Endothelial cell of umbilical vein (primary cell): ENCODE results near the gene PRKAR1B. TPM values are rescaled to one million over a fixed set of nuclear protein-coding genes. Genes with fewer than 3 reads are reported as not detected.
A peak's percentile ranks its signal among the peaks of the same experiment; 100 is the strongest.

Experiments used
- BruUV-seq: library from RNA; stranded (reverse); fragments of 400-500 nt; replicated peaks from 2 replicates; lab custom pipeline; 2021; lab: Mats Ljungman, UMichigan
- CTCF ChIA-PET: fragments of 300-600, 350-600 bp; sonication (Branson Sonifier 250); formaldehyde crosslinking; loops from one replicate; lab custom pipeline; 2021; ENCODE audit warnings: antibody characterized with exemption, inconsistent platforms; lab: Charles Lee
- POLR2A ChIA-PET: fragments of 300-600, 350-600 bp; sonication (Branson Sonifier 250); formaldehyde crosslinking; loops from one replicate; lab custom pipeline; 2021; ENCODE audit warnings: antibody characterized with exemption, inconsistent platforms; lab: Charles Lee
- DNase-seq: peaks from one replicate; pipeline ENCODE4 v3.0.0-alpha.2; 2011; ENCODE audit warnings: low read depth, low spot score
- FAIRE-seq: peaks from 2 replicates; lab custom pipeline; 2011; peaks lifted over from hg19 to GRCh38; lab: Jason Lieb, UNC
- H2AFZ ChIP-seq: 2 replicates; pipeline ENCODE4 v1.6.0; 2012; ENCODE audit warnings: low read depth, low read length, control low read depth, inconsistent platforms
- H3K27ac ChIP-seq: 2 replicates; pipeline ENCODE4 v1.5.1; 2011; ENCODE audit warnings: low read depth, mild to moderate bottlenecking, control low read depth, low read length, moderate library complexity; ENCODE audit not compliant: insufficient read depth
- H3K27me3 ChIP-seq, 2 experiments: 2 replicates each; pipeline versions ENCODE4 v1.6.0 to v1.6.1; 2011; ENCODE audit warnings: low read length in 2 of 2, mixed read lengths in 1 of 2; ENCODE audit not compliant: control insufficient read depth in 2 of 2, insufficient read depth in 2 of 2
- H3K36me3 ChIP-seq, 2 experiments: 2 replicates in 1 of 2; 3 replicates in 1 of 2; pipeline ENCODE4 v1.5.1; 2011; ENCODE audit warnings: low read length in 2 of 2, mild to moderate bottlenecking in 1 of 2, moderate library complexity in 1 of 2; ENCODE audit not compliant: control insufficient read depth in 2 of 2, insufficient read depth in 2 of 2; ENCODE audit errors: extremely low read depth in 1 of 2
- H3K4me1 ChIP-seq: 3 replicates; pipeline ENCODE4 v1.5.1; 2011; ENCODE audit warnings: mild to moderate bottlenecking, low read length; ENCODE audit not compliant: control insufficient read depth, insufficient read depth; ENCODE audit errors: extremely low read depth
- H3K4me2 ChIP-seq: 2 replicates; pipeline ENCODE4 v1.6.1; 2011; ENCODE audit warnings: low read length, control low read depth, mixed read lengths; ENCODE audit not compliant: insufficient read depth
- H3K4me3 ChIP-seq, 3 experiments: fragments of 200-600 bp in 1 of 3; sonication (generic), shearing (Covaris generic) in 1 of 3; replicated peaks in 1 of 3; 2 replicates each; pipeline ENCODE4 v1.5.1; 2011 to 2016; ENCODE audit warnings: control low read depth in 3 of 3, low read length in 3 of 3, mild to moderate bottlenecking in 2 of 3, inconsistent platforms in 1 of 3, low read depth in 1 of 3, moderate library complexity in 1 of 3; ENCODE audit not compliant: insufficient read depth in 1 of 3
- H3K79me2 ChIP-seq: 2 replicates; pipeline ENCODE4 v1.6.0; 2012; ENCODE audit warnings: low read length, inconsistent platforms; ENCODE audit not compliant: control insufficient read depth, insufficient read depth
- H3K9ac ChIP-seq: replicated peaks from 2 replicates; pipeline ENCODE3; 2011; ENCODE audit warnings: low read length, control low read depth; ENCODE audit not compliant: insufficient read depth; ENCODE audit errors: extremely low read depth
- H3K9me1 ChIP-seq: replicated peaks from 3 replicates; pipeline ENCODE4 v1.6.0; 2011; ENCODE audit warnings: mild to moderate bottlenecking, low read length; ENCODE audit not compliant: control insufficient read depth, insufficient read depth; ENCODE audit errors: extremely low read depth
- H3K9me3 ChIP-seq: replicated peaks from 2 replicates; pipeline ENCODE4 v1.5.1; 2012; ENCODE audit warnings: low read length, inconsistent platforms; ENCODE audit not compliant: control insufficient read depth, insufficient read depth
- H4K20me1 ChIP-seq: replicated peaks from 2 replicates; pipeline ENCODE3; 2011; ENCODE audit warnings: mild to moderate bottlenecking, low read length; ENCODE audit not compliant: control insufficient read depth, insufficient read depth; ENCODE audit errors: extremely low read depth
- EZH2 ChIP-seq: IDR thresholded peaks from 2 replicates; pipeline ENCODE4 v1.6.1; 2012; ENCODE audit warnings: borderline replicate concordance, low read depth, mild to moderate bottlenecking, moderate library complexity, low read length, inconsistent platforms; ENCODE audit not compliant: severe bottlenecking
- FOS ChIP-seq: IDR thresholded peaks from 2 replicates; pipeline ENCODE4 v1.6.1; 2011; ENCODE audit warnings: mild to moderate bottlenecking, low read length, moderate library complexity, borderline replicate concordance; ENCODE audit not compliant: insufficient read depth
- MYC ChIP-seq: IDR thresholded peaks from one replicate; pipeline ENCODE4 v1.6.1; 2011; ENCODE audit warnings: mild to moderate bottlenecking, low read depth, low read length
- POLR2AphosphoS5 ChIP-seq: IDR thresholded peaks from 2 replicates; pipeline ENCODE4 v1.6.1; 2012; ENCODE audit warnings: low read depth, mild to moderate bottlenecking, control low read depth, low read length, moderate library complexity; ENCODE audit not compliant: insufficient read depth
- dilution Hi-C: fragments of 300-500 bp; cut with MboI; formaldehyde crosslinking; loops from one replicate; pipeline ENCODE4 v1.15.0; 2019; ENCODE audit warnings: low sequenced_read_pairs; ENCODE audit not compliant: extremely low pct_ligation_motif_present
- intact Hi-C: fragments of 100-400 bp; cut with micrococcal nuclease; formaldehyde crosslinking; loops from one replicate; pipeline ENCODE4 v1.10.0; 2022
- polyA plus RNA-seq, 4 experiments: library from polyadenylated mRNA; depleted of rRNA in 3 of 4; stranded (reverse) in 3 of 4; unstranded in 1 of 4; fragments of >200 nt; gene quantifications; 2 replicates each; pipeline versions ENCODE4 v1.2.1 to v1.2.3, GENCODE V29; 2011 to 2012; ENCODE audit warnings: missing spikeins in 1 of 4
- total RNA-seq: library from RNA; stranded (reverse); gene quantifications from 2 replicates; pipeline ENCODE4 v1.2.3, GENCODE V29; 2021
- TF ChIP-seq, protein P1 (sequence below), 2 donors: IDR thresholded peaks; 1 replicate in 1 of 2; 2 replicates in 1 of 2; pipeline ENCODE4 v1.5.1; 2011; ENCODE audit warnings: low read length in 2 of 2, mild to moderate bottlenecking in 2 of 2, moderate library complexity in 2 of 2, control low read depth in 1 of 2, inconsistent platforms in 1 of 2, low read depth in 1 of 2; ENCODE audit not compliant: insufficient read depth in 1 of 2; ENCODE audit errors: extremely low read depth in 1 of 2

PRKAR1B gene
- total and polyA plus RNA-seq, 2 donors (not counting 3 experiments of a cell fraction or from before 2014, with no cell fraction given), result 15.4 to 29.2 TPM

DNA sequence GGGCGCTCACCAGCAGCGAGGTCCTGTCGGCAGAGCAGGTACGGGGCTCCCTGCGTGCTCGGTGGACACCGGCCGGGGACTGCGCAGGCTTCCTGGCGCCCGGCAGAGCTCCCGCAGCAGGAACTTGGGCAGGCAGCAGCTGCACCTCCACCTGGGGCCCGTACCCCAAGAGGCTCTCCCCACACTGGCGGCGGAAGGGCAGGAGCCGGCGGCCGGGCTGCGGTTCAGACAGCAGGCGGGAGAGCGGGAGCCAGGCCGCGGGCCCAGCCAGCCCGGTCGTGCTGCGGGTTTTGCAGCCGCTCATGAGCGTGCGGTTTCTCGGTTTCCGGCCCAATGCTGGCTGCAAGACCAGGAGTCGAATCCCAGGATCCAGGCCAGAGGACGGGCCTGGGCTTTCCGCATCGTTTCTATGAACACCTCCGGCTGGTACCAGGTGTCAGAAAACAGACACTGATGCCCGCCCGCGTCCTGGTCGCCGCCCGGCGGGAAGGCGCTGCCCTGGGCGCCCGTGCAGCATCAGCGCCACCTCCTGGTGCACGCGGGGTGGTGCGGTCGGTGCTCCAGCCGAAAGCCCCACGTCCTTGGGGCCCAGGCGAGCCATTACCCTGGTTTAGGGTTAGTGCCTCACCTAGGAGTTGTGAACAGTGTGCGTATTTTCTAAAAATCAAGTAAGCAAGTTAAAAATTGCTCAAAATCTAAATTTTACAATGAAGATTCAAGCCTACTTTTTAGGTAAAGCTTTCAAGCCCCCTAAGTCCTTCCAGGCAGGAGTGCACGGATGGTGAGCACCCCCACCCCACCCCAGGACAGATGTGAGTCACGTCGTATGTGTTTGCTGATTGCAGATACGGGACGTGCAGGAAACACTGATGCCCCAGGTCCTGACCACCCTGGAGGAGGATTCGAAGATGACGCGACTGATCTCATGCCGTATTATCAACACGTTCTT is 47.4 kb upstream of the PRKAR1B start:
- Histone ChIP-seq H3K4me3 (no peak overlapping the region), H3K4me1 (peaks cover 39% of the 10 kb centered on the region), H3K9me3 (no peaks in the 10 kb centered on the region), H3K4me2 (no peak overlapping the region), H3K36me3 (no peaks in the 10 kb centered on the region), H3K27me3 (no peaks in the 10 kb centered on the region), H3K9ac (no peak overlapping the region), H3K79me2 (no peaks in the 10 kb centered on the region), H3K27ac (no peak overlapping the region), H3K9me1 (no peaks in the 10 kb centered on the region), H4K20me1 (no peaks in the 10 kb centered on the region), H2AFZ (no peak overlapping the region)
- ChIA-PET POLR2A (no interaction called here), CTCF (interaction anchor here (0.6 to 2.5 kb wide), 8 partner anchors 14 to 453 kb away, joined by 3 to 9 read pairs (median 4); partner anchors contain the start of gene PDGFA)
- FAIRE-seq (no peak), DNase-seq (peak; percentile 34)
- dilution Hi-C loops (no loop called here), intact Hi-C loops (loop anchor here (1.0 to 10.0 kb wide), 4 partner anchors 140 to 452 kb away; partner anchors contain the start of gene PDGFA)
- TF ChIP-seq MYC (no peak), EZH2 (no peak), FOS (no peak), POLR2AphosphoS5 (peak; percentile 17)
- TF ChIP-seq, protein P1, sequence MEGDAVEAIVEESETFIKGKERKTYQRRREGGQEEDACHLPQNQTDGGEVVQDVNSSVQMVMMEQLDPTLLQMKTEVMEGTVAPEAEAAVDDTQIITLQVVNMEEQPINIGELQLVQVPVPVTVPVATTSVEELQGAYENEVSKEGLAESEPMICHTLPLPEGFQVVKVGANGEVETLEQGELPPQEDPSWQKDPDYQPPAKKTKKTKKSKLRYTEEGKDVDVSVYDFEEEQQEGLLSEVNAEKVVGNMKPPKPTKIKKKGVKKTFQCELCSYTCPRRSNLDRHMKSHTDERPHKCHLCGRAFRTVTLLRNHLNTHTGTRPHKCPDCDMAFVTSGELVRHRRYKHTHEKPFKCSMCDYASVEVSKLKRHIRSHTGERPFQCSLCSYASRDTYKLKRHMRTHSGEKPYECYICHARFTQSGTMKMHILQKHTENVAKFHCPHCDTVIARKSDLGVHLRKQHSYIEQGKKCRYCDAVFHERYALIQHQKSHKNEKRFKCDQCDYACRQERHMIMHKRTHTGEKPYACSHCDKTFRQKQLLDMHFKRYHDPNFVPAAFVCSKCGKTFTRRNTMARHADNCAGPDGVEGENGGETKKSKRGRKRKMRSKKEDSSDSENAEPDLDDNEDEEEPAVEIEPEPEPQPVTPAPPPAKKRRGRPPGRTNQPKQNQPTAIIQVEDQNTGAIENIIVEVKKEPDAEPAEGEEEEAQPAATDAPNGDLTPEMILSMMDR (IDR thresholded peaks at IDR 0.05; ENCODE audit: extremely low read depth in 1 of 2, insufficient read depth in 1 of 2, low read depth in 1 of 2, low read length in 2 of 2), result peak; percentile 91 to 93
- no TSS peak for BruUV-seq
